ENCODE data around the gene SPATA3.

The SPATA3 gene

GRCh38 chr2:231039294-231039664 lies 43.4 kb downstream of the SPATA3 start:
- no peak for TF ChIP-seq CTCF (IDR thresholded peaks at IDR 0.05; ENCODE audit: low read length, missing control alignments)
- DNase-seq (ENCODE audit: low read depth) = no peak
- H3K4me3 ChIP-seq (replicated peaks; ENCODE audit: low read depth, low read length) = no peak overlapping the region

GRCh38 chr2:231039821-231040364 lies 44.0 kb downstream of the SPATA3 start:
- no peak for DNase-seq (ENCODE audit: low read depth)

GRCh38 chr2:231041061-231041689 lies 45.3 kb downstream of the SPATA3 start:
- no peak overlapping the region for H3K4me3 ChIP-seq (replicated peaks; ENCODE audit: low read depth, low read length)
- TF ChIP-seq CTCF (IDR thresholded peaks at IDR 0.05; ENCODE audit: low read length, missing control alignments) = no peak
- no peak for DNase-seq (ENCODE audit: low read depth)

More at GRCh38 chr2:231039821-231040364, 44.0 kb downstream of the SPATA3 start:
- TF ChIP-seq CTCF (IDR thresholded peaks at IDR 0.05; ENCODE audit: low read length, missing control alignments) = no peak
- H3K4me3 ChIP-seq (replicated peaks; ENCODE audit: low read depth, low read length) = no peak overlapping the region

GRCh38 chr2:231043796-231044195 lies 47.9 kb downstream of the SPATA3 start:
- no peak for DNase-seq (ENCODE audit: low read depth)
- H3K4me3 ChIP-seq (replicated peaks; ENCODE audit: low read depth, low read length) = no peak overlapping the region
- TF ChIP-seq CTCF (IDR thresholded peaks at IDR 0.05; ENCODE audit: low read length, missing control alignments) = no peak

GRCh38 chr2:231046916-231047273 lies 51.0 kb downstream of the SPATA3 start:
- H3K4me3 ChIP-seq (replicated peaks; ENCODE audit: low read depth, low read length) = no peak overlapping the region
- no peak for DNase-seq (ENCODE audit: low read depth)
- TF ChIP-seq CTCF (IDR thresholded peaks at IDR 0.05; ENCODE audit: low read length, missing control alignments) = no peak

GRCh38 chr2:231047274-231047922 lies 51.5 kb downstream of the SPATA3 start:
- no peak for DNase-seq (ENCODE audit: low read depth)
- no peak overlapping the region for H3K4me3 ChIP-seq (replicated peaks; ENCODE audit: low read depth, low read length)
- TF ChIP-seq CTCF (IDR thresholded peaks at IDR 0.05; ENCODE audit: low read length, missing control alignments) = no peak
